HepG2 (cell line): Measurements from ENCODE around the gene SLC22A4. TPM values are rescaled to one million over a fixed set of nuclear protein-coding genes. Genes with fewer than 3 reads are reported as not detected.

Source experiments
- ATAC-seq: fragments of 200-7000 bp; cut with Tn5 transposase; 3 replicates; pipeline ENCODE4 v1.9.1; 2020; ENCODE audit warnings: mild to moderate bottlenecking, moderate library complexity
- BruUV-seq: library from RNA; stranded (reverse); fragments of 400-500 nt; replicated peaks from 2 replicates; lab custom pipeline; 2021; lab: Mats Ljungman, UMichigan
- CTCF ChIA-PET: fragments of 300-600 bp; formaldehyde crosslinking; extraction: SDS; loops from one replicate; lab custom pipeline; 2021; ENCODE audit warnings: low total read pairs, inconsistent platforms, low intra/inter-chr PET ratio; lab: Yijun Ruan, JAX
- POLR2A ChIA-PET: fragments of 350-600 bp; sonication (Branson Sonifier 250); formaldehyde crosslinking; loops from one replicate; lab custom pipeline; 2020; ENCODE audit warnings: antibody characterized with exemption, inconsistent platforms; lab: Yijun Ruan, JAX
- DNase-seq: peaks from one replicate; pipeline ENCODE4 v3.0.0-alpha.2; 2015; ENCODE audit warnings: low spot score
- FAIRE-seq: peaks from 3 replicates; lab custom pipeline; 2011; peaks lifted over from hg19 to GRCh38; lab: Jason Lieb, UNC
- H2AFZ ChIP-seq: one replicate; pipeline ENCODE4 v1.6.1; 2011; ENCODE audit warnings: low read length, inconsistent platforms
- H3K27ac ChIP-seq: fragments of 300-600 bp; 3 replicates; pipeline ENCODE4 v1.8.0; 2011; ENCODE audit warnings: mixed run types, mild to moderate bottlenecking, mixed read lengths, low read length, inconsistent platforms; ENCODE audit not compliant: insufficient read depth; ENCODE audit errors: extremely low read length
- H3K27me3 ChIP-seq, 2 experiments: fragments of 200-600 bp in 1 of 2; 2 replicates in 1 of 2; 3 replicates in 1 of 2; pipeline versions ENCODE4 v1.6.0 to v1.8.0; 2011; ENCODE audit warnings: low read length in 2 of 2, mild to moderate bottlenecking in 2 of 2, moderate library complexity in 2 of 2, inconsistent platforms in 1 of 2; ENCODE audit not compliant: insufficient read depth in 2 of 2, control insufficient read depth in 1 of 2
- H3K36me3 ChIP-seq, 2 experiments: fragments of 200-600 bp in 1 of 2; replicated peaks in 1 of 2; 2 replicates in 1 of 2; 3 replicates in 1 of 2; pipeline versions ENCODE4 v1.5.1 to v1.8.0; 2011; ENCODE audit warnings: low read length in 2 of 2, inconsistent platforms in 1 of 2; ENCODE audit not compliant: insufficient read depth in 2 of 2, control insufficient read depth in 1 of 2
- H3K4me1 ChIP-seq: 2 replicates; pipeline ENCODE4 v1.5.1; 2012; ENCODE audit warnings: low read length, inconsistent platforms; ENCODE audit not compliant: insufficient read depth
- H3K4me2 ChIP-seq: 2 replicates; pipeline ENCODE4 v1.6.0; 2011; ENCODE audit warnings: low read depth, low read length, inconsistent platforms
- H3K4me3 ChIP-seq, 3 experiments: fragments of 200-600 bp in 1 of 3; sonication (generic), shearing (Covaris generic) in 1 of 3; replicated peaks in 1 of 3; 2 replicates each; pipeline ENCODE4 v1.5.1; 2011 to 2016; ENCODE audit warnings: low read length in 3 of 3, inconsistent platforms in 2 of 3, low read depth in 2 of 3, mild to moderate bottlenecking in 2 of 3, control low read depth in 1 of 3, mixed read lengths in 1 of 3; ENCODE audit not compliant: insufficient read depth in 1 of 3
- H3K79me2 ChIP-seq: one replicate; pipeline ENCODE4 v1.6.1; 2011; ENCODE audit warnings: low read length, inconsistent platforms; ENCODE audit not compliant: insufficient read depth
- H3K9ac ChIP-seq: 2 replicates; pipeline ENCODE4 v1.6.0; 2011; ENCODE audit warnings: mild to moderate bottlenecking, low read depth, low read length, inconsistent platforms; ENCODE audit not compliant: insufficient read depth
- H3K9me3 ChIP-seq: 2 replicates; pipeline ENCODE4 v1.5.1; 2012; ENCODE audit warnings: mild to moderate bottlenecking, low read length
- H4K20me1 ChIP-seq: 2 replicates; pipeline ENCODE4 v1.6.0; 2011; ENCODE audit warnings: inconsistent platforms, mild to moderate bottlenecking, low read length, moderate library complexity; ENCODE audit not compliant: insufficient read depth
- ZBTB38 ChIP-seq: sonication (generic); formaldehyde crosslinking; IDR thresholded peaks from 2 replicates; pipeline ENCODE4 v1.5.1; 2020; ENCODE audit warnings: mild to moderate bottlenecking, missing genetic modification reagents
- ZNF768 ChIP-seq: sonication (generic); formaldehyde crosslinking; IDR thresholded peaks from 2 replicates; pipeline ENCODE4 v1.4.0; 2020; ENCODE audit warnings: missing genetic modification reagents
- WGBS: methylation state at CpG from one replicate; pipeline ENCODE4 v1.1.6; 2017; ENCODE audit warnings: low lambda C conversion rate; 5-methylcytosine and 5-hydroxymethylcytosine counted together
- in situ Hi-C: cut with HindIII; loops from 2 replicates; pipeline ENCODE4 v1.10.0; 2017; ENCODE audit warnings: low pct_unique_long_range_greater_than_20kb; ENCODE audit not compliant: extremely low pct_ligation_motif_present
- intact Hi-C: fragments of 100-400 bp; cut with micrococcal nuclease; formaldehyde crosslinking; loops from one replicate; pipeline ENCODE4 v1.10.0; 2022; ENCODE audit not compliant: unreplicated experiment
- polyA plus RNA-seq, 8 experiments: library from polyadenylated mRNA; depleted of rRNA in 3 of 8; stranded (reverse) in 7 of 8; unstranded in 1 of 8; fragments of >200 nt; fragmentation: Illumina TruSeq in 4 of 8; extraction: Trizol in 4 of 8; gene quantifications; 2 replicates each; pipeline versions ENCODE4 v1.2.1 to v1.2.3, GENCODE V29; 2011 to 2016; ENCODE audit warnings: low read depth in 4 of 8, missing spikeins in 1 of 8, mixed read lengths in 1 of 8; ENCODE audit not compliant: insufficient read depth in 1 of 8
- total RNA-seq, 5 experiments: library from RNA; depleted of rRNA; stranded (reverse); fragments of >200 nt; fragmentation: Illumina TruSeq; extraction: Trizol; gene quantifications; 2 replicates each; pipeline ENCODE4 v1.2.3, GENCODE V29; 2016; ENCODE audit warnings: low read depth in 1 of 5
- TF ChIP-seq, protein P1 (sequence below): sonication (generic); formaldehyde crosslinking; IDR thresholded peaks from 2 replicates; pipeline ENCODE4 v1.4.0; 2020; ENCODE audit warnings: missing genetic modification reagents
- TF ChIP-seq, protein P2 (sequence below): sonication (generic); formaldehyde crosslinking; IDR thresholded peaks from 2 replicates; pipeline ENCODE4 v1.4.0; 2020; ENCODE audit warnings: mild to moderate bottlenecking, missing genetic modification reagents
- TF ChIP-seq, protein P3 (sequence below): sonication (generic); formaldehyde crosslinking; IDR thresholded peaks from 2 replicates; pipeline ENCODE4 v1.5.1; 2020; ENCODE audit warnings: mild to moderate bottlenecking, missing genetic modification reagents, moderate library complexity

The SLC22A4 gene
- total and polyA plus RNA-seq, 2 of the 13 experiments (the other 11 are each of a cell fraction or from before 2014, with no cell fraction given): 0.33 to 0.62 TPM

DNA sequence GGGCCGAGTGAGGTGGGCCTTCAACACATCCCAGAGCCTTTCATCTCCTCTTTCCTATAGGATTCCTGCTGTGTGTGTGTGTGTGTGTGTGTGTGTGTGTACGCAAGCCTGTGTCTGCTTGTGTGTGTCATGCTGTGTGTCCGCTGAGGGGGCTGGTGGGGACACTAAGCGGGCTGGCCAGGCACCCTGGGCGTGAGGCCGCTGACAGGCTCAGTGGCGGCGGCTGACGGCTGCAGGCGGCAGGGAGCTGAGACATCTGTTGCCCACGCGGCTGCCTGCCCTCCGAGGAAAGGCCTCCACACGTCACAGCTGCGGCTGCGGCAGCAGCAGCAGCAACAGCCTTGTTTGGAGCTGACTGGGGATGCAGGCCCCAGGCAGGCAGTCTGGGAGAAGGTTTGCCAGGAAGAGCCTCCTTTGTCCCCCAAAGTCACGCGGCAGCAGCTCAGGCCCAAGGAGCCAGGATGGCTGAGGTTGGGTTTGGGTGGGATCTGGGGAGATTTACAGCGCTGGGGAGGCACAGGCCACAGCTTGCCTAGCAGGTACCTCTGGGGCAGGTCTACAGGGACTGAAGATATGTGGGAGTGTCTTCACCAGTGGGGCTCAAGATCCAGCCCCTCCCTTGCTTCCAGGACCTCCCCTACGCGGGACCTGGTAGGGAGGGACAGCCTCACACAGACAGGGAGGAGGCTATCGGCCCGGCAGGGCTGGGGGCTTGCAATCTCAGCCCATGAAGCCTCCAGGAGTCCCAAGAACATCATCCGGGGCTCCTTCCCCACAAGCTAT lies 34.9 kb upstream of the SLC22A4 start:
- Histone ChIP-seq H3K4me3 (peak overlapping the region in 1 of 3 experiments; percentile 81; a peak in 1 of 6 replicates), H3K4me2 (peak overlapping the region; percentile 86; the same call in 1 of the 2 replicates), H3K36me3 (no peaks in the 10 kb centered on the region), H3K27me3 (peaks cover 12 to 34% of the 10 kb centered on the region in 2 experiments), H3K9me3 (no peaks in the 10 kb centered on the region), H3K4me1 (peaks cover 14% of the 10 kb centered on the region), H3K9ac (no peak overlapping the region), H4K20me1 (no peaks in the 10 kb centered on the region), H2AFZ (no peak overlapping the region), H3K79me2 (no peaks in the 10 kb centered on the region), H3K27ac (no peak overlapping the region)
- WGBS: 74% methylated on average over 7 of the region's 24 CpGs
- no peak for FAIRE-seq
- BruUV-seq: no TSS peak
- no peak for DNase-seq
- TF ChIP-seq, protein P1, sequence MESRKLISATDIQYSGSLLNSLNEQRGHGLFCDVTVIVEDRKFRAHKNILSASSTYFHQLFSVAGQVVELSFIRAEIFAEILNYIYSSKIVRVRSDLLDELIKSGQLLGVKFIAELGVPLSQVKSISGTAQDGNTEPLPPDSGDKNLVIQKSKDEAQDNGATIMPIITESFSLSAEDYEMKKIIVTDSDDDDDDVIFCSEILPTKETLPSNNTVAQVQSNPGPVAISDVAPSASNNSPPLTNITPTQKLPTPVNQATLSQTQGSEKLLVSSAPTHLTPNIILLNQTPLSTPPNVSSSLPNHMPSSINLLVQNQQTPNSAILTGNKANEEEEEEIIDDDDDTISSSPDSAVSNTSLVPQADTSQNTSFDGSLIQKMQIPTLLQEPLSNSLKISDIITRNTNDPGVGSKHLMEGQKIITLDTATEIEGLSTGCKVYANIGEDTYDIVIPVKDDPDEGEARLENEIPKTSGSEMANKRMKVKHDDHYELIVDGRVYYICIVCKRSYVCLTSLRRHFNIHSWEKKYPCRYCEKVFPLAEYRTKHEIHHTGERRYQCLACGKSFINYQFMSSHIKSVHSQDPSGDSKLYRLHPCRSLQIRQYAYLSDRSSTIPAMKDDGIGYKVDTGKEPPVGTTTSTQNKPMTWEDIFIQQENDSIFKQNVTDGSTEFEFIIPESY (CRISPR knock-in tag): peak; percentile 98
- TF ChIP-seq, protein P2, sequence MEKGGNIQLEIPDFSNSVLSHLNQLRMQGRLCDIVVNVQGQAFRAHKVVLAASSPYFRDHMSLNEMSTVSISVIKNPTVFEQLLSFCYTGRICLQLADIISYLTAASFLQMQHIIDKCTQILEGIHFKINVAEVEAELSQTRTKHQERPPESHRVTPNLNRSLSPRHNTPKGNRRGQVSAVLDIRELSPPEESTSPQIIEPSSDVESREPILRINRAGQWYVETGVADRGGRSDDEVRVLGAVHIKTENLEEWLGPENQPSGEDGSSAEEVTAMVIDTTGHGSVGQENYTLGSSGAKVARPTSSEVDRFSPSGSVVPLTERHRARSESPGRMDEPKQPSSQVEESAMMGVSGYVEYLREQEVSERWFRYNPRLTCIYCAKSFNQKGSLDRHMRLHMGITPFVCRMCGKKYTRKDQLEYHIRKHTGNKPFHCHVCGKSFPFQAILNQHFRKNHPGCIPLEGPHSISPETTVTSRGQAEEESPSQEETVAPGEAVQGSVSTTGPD (CRISPR knock-in tag): no peak
- TF ChIP-seq ZBTB38 (CRISPR knock-in tag): peak; percentile 74; the same call in 1 of the 2 replicates
- TF ChIP-seq, protein P3, sequence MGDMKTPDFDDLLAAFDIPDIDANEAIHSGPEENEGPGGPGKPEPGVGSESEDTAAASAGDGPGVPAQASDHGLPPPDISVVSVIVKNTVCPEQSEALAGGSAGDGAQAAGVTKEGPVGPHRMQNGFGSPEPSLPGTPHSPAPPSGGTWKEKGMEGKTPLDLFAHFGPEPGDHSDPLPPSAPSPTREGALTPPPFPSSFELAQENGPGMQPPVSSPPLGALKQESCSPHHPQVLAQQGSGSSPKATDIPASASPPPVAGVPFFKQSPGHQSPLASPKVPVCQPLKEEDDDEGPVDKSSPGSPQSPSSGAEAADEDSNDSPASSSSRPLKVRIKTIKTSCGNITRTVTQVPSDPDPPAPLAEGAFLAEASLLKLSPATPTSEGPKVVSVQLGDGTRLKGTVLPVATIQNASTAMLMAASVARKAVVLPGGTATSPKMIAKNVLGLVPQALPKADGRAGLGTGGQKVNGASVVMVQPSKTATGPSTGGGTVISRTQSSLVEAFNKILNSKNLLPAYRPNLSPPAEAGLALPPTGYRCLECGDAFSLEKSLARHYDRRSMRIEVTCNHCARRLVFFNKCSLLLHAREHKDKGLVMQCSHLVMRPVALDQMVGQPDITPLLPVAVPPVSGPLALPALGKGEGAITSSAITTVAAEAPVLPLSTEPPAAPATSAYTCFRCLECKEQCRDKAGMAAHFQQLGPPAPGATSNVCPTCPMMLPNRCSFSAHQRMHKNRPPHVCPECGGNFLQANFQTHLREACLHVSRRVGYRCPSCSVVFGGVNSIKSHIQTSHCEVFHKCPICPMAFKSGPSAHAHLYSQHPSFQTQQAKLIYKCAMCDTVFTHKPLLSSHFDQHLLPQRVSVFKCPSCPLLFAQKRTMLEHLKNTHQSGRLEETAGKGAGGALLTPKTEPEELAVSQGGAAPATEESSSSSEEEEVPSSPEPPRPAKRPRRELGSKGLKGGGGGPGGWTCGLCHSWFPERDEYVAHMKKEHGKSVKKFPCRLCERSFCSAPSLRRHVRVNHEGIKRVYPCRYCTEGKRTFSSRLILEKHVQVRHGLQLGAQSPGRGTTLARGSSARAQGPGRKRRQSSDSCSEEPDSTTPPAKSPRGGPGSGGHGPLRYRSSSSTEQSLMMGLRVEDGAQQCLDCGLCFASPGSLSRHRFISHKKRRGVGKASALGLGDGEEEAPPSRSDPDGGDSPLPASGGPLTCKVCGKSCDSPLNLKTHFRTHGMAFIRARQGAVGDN: peak; percentile 41
- peak; percentile 55; the same call in 1 of the 2 replicates for TF ChIP-seq ZNF768
- ATAC-seq: peak; percentile 8
- intact Hi-C loops: no loop called here
- ChIA-PET CTCF (no interaction called here), POLR2A (interaction anchor here (0.5 kb wide), 1 partner anchor 11 kb away, joined by 4 read pairs; no protein-coding TSS in a partner anchor)
- in situ Hi-C loops: no loop called here
